Stimulated activated memory B cell treated with anti-CD40 and anti-IgM and Interleukin-4, amounts not matched to agents 10 μg/mL and 1 μg/mL and 100 μg/mL, for 72 hours (primary cell): Measurements from ENCODE around the gene CYP2C18.
"Not testable (repeated sequence)": the region's sequence is repeated elsewhere in the genome, so short reads cannot be mapped to it uniquely, and the experiment has no call there.

Experiments
- ATAC-seq: fragments of 150-1000 bp; cut with Tn5 transposase; 2 replicates; pipeline ENCODE4 v1.10.0; 2021
- H3K27ac Mint-ChIP-seq: one replicate; pipeline ENCODE4 v1.8.0; 2022; ENCODE audit warnings: mild to moderate bottlenecking, mixed read lengths
- H3K27me3 Mint-ChIP-seq: one replicate; pipeline ENCODE4 v1.8.0; 2022; ENCODE audit warnings: mixed read lengths
- H3K36me3 Mint-ChIP-seq: one replicate; pipeline ENCODE4 v1.8.0; 2022; ENCODE audit warnings: mixed read lengths
- H3K4me1 Mint-ChIP-seq: one replicate; pipeline ENCODE4 v1.8.0; 2022; ENCODE audit warnings: mixed read lengths
- H3K4me3 Mint-ChIP-seq: one replicate; pipeline ENCODE4 v1.8.0; 2022; ENCODE audit warnings: mild to moderate bottlenecking, moderate library complexity, mixed read lengths
- H3K9me3 Mint-ChIP-seq: one replicate; pipeline ENCODE4 v1.8.0; 2022; ENCODE audit warnings: mixed read lengths

Gene CYP2C18

GRCh38 chr10:94683214-94684054 is at the start of gene CYP2C18:
TSS of gene CYP2C18 (plus strand) at chr10:94683729. CDS start at chr10:94683820, 91 bp downstream.
- Mint-ChIP-seq H3K4me1 (no peaks in the 10 kb centered on the region), H3K27me3 (no peaks in the 10 kb centered on the region), H3K4me3 (no peak within 1 kb of the TSS), H3K36me3 (no peaks in the 10 kb centered on the region), H3K27ac (no peak within 1 kb of the TSS), H3K9me3 (peaks cover 5% of the 10 kb centered on the region)
- ATAC-seq: no peak

GRCh38 chr10:94638097-94638496 is 45.4 kb upstream of the CYP2C18 start:
- H3K9me3 Mint-ChIP-seq: peaks cover 21% of the 10 kb centered on the region
- not testable (repeated sequence) for H3K4me1 Mint-ChIP-seq, H3K4me3 Mint-ChIP-seq, H3K27me3 Mint-ChIP-seq, ATAC-seq, H3K27ac Mint-ChIP-seq
- H3K36me3 Mint-ChIP-seq: peaks cover 10% of the 10 kb centered on the region

- ATAC-seq: no peak
- Mint-ChIP-seq H3K27ac (no peak overlapping the region), H3K27me3 (peaks cover 8% of the 10 kb centered on the region), H3K36me3 (peaks cover 10% of the 10 kb centered on the region), H3K4me3 (no peak overlapping the region), H3K4me1 (no peaks in the 10 kb centered on the region), H3K9me3 (peaks cover 17% of the 10 kb centered on the region)
Measured at GRCh38 chr10:94639902-94640301, 43.6 kb upstream of the CYP2C18 start.

- no peaks in the 10 kb centered on the region for H3K4me1 Mint-ChIP-seq
- no peak for ATAC-seq
- peaks cover 8% of the 10 kb centered on the region for H3K27me3 Mint-ChIP-seq
- peaks cover 10% of the 10 kb centered on the region for H3K36me3 Mint-ChIP-seq
- no peak overlapping the region for H3K27ac Mint-ChIP-seq
- no peak overlapping the region for H3K4me3 Mint-ChIP-seq
- peaks cover 17% of the 10 kb centered on the region for H3K9me3 Mint-ChIP-seq
Measured at GRCh38 chr10:94640562-94640961, 43.0 kb upstream of the CYP2C18 start.

GRCh38 chr10:94641480-94641879 is 42.0 kb upstream of the CYP2C18 start:
- Mint-ChIP-seq H3K36me3 (peaks cover 10% of the 10 kb centered on the region), H3K4me3 (no peak overlapping the region), H3K4me1 (no peaks in the 10 kb centered on the region), H3K27me3 (peaks cover 8% of the 10 kb centered on the region), H3K9me3 (peaks cover 17% of the 10 kb centered on the region), H3K27ac (no peak overlapping the region)
- no peak for ATAC-seq

- ATAC-seq: no peak
- no peak overlapping the region for H3K27ac Mint-ChIP-seq
- no peaks in the 10 kb centered on the region for H3K4me1 Mint-ChIP-seq
- H3K9me3 Mint-ChIP-seq: peaks cover 2% of the 10 kb centered on the region
- H3K36me3 Mint-ChIP-seq: no peaks in the 10 kb centered on the region
- H3K4me3 Mint-ChIP-seq: no peak overlapping the region
- H3K27me3 Mint-ChIP-seq: peaks cover 8% of the 10 kb centered on the region
Measured at GRCh38 chr10:94644352-94644751, 39.2 kb upstream of the CYP2C18 start.

GRCh38 chr10:94645285-94645684 is 38.2 kb upstream of the CYP2C18 start:
- Mint-ChIP-seq H3K27ac (no peak overlapping the region), H3K36me3 (no peaks in the 10 kb centered on the region), H3K4me1 (no peaks in the 10 kb centered on the region), H3K9me3 (no peaks in the 10 kb centered on the region), H3K4me3 (no peak overlapping the region), H3K27me3 (peaks cover 14% of the 10 kb centered on the region)
- peak; percentile 68 for ATAC-seq

- not testable (repeated sequence) for H3K36me3 Mint-ChIP-seq, H3K27ac Mint-ChIP-seq, H3K4me1 Mint-ChIP-seq, H3K4me3 Mint-ChIP-seq, ATAC-seq
- peaks cover 17% of the 10 kb centered on the region for H3K9me3 Mint-ChIP-seq
- H3K27me3 Mint-ChIP-seq: peaks cover 13% of the 10 kb centered on the region
Measured at GRCh38 chr10:94655201-94655600, 28.3 kb upstream of the CYP2C18 start.

- H3K36me3 Mint-ChIP-seq, H3K4me1 Mint-ChIP-seq, ATAC-seq, H3K27ac Mint-ChIP-seq, H3K4me3 Mint-ChIP-seq, H3K9me3 Mint-ChIP-seq: not testable (repeated sequence)
- H3K27me3 Mint-ChIP-seq: peaks cover 29% of the 10 kb centered on the region
Measured at GRCh38 chr10:94663061-94663460, 20.5 kb upstream of the CYP2C18 start.

- peaks cover 2% of the 10 kb centered on the region for H3K9me3 Mint-ChIP-seq
- H3K27ac Mint-ChIP-seq: no peak overlapping the region
- H3K27me3 Mint-ChIP-seq: peaks cover 27% of the 10 kb centered on the region
- H3K4me1 Mint-ChIP-seq: no peaks in the 10 kb centered on the region
- no peak for ATAC-seq
- no peak overlapping the region for H3K4me3 Mint-ChIP-seq
- H3K36me3 Mint-ChIP-seq: no peaks in the 10 kb centered on the region
Measured at GRCh38 chr10:94666391-94667102, 17.0 kb upstream of the CYP2C18 start.

GRCh38 chr10:94673614-94674321 is 9.8 kb upstream of the CYP2C18 start:
- H3K27me3 Mint-ChIP-seq: peaks cover 32% of the 10 kb centered on the region
- no peak overlapping the region for H3K27ac Mint-ChIP-seq
- ATAC-seq: no peak
- H3K4me1 Mint-ChIP-seq: no peaks in the 10 kb centered on the region
- H3K36me3 Mint-ChIP-seq: no peaks in the 10 kb centered on the region
- H3K4me3 Mint-ChIP-seq: no peak overlapping the region
- H3K9me3 Mint-ChIP-seq: peaks cover 2% of the 10 kb centered on the region

- Mint-ChIP-seq H3K9me3 (no peaks in the 10 kb centered on the region), H3K27ac (no peak overlapping the region), H3K4me1 (no peaks in the 10 kb centered on the region), H3K27me3 (peaks cover 28% of the 10 kb centered on the region), H3K4me3 (no peak overlapping the region), H3K36me3 (no peaks in the 10 kb centered on the region)
- ATAC-seq: no peak
Measured at GRCh38 chr10:94676496-94676895, 7.0 kb upstream of the CYP2C18 start.

- Mint-ChIP-seq H3K27me3 (peaks cover 28% of the 10 kb centered on the region), H3K27ac (no peak overlapping the region), H3K9me3 (no peaks in the 10 kb centered on the region), H3K4me1 (no peaks in the 10 kb centered on the region), H3K36me3 (no peaks in the 10 kb centered on the region), H3K4me3 (no peak overlapping the region)
- ATAC-seq: no peak
Measured at GRCh38 chr10:94677691-94678090, 5.8 kb upstream of the CYP2C18 start.

- H3K36me3 Mint-ChIP-seq: no peaks in the 10 kb centered on the region
- no peaks in the 10 kb centered on the region for H3K9me3 Mint-ChIP-seq
- no peak for ATAC-seq
- H3K27ac Mint-ChIP-seq: no peak overlapping the region
- H3K27me3 Mint-ChIP-seq: peaks cover 28% of the 10 kb centered on the region
- H3K4me3 Mint-ChIP-seq: no peak overlapping the region
- H3K4me1 Mint-ChIP-seq: no peaks in the 10 kb centered on the region
Measured at GRCh38 chr10:94678475-94678874, 5.1 kb upstream of the CYP2C18 start.

GRCh38 chr10:94680544-94680943 is 3.0 kb upstream of the CYP2C18 start:
- H3K9me3 Mint-ChIP-seq: peaks cover 4% of the 10 kb centered on the region
- H3K36me3 Mint-ChIP-seq: no peaks in the 10 kb centered on the region
- H3K27me3 Mint-ChIP-seq: peaks cover 18% of the 10 kb centered on the region
- no peaks in the 10 kb centered on the region for H3K4me1 Mint-ChIP-seq
- ATAC-seq: no peak
- no peak overlapping the region for H3K4me3 Mint-ChIP-seq
- no peak overlapping the region for H3K27ac Mint-ChIP-seq
